Endothelial cell of umbilical vein (primary cell): ENCODE data around the gene UNC93B1. TPM values are rescaled to one million over a fixed set of nuclear protein-coding genes. Genes with fewer than 3 reads are reported as not detected.

Experiments used
- BruUV-seq: library from RNA; stranded (reverse); fragments of 400-500 nt; replicated peaks from 2 replicates; lab custom pipeline; 2021; lab: Mats Ljungman, UMichigan
- CTCF ChIA-PET: fragments of 300-600, 350-600 bp; sonication (Branson Sonifier 250); formaldehyde crosslinking; loops from one replicate; lab custom pipeline; 2021; ENCODE audit warnings: antibody characterized with exemption, inconsistent platforms; lab: Charles Lee
- POLR2A ChIA-PET: fragments of 300-600, 350-600 bp; sonication (Branson Sonifier 250); formaldehyde crosslinking; loops from one replicate; lab custom pipeline; 2021; ENCODE audit warnings: antibody characterized with exemption, inconsistent platforms; lab: Charles Lee
- DNase-seq: peaks from one replicate; pipeline ENCODE4 v3.0.0-alpha.2; 2011; ENCODE audit warnings: low read depth, low spot score
- FAIRE-seq: peaks from 2 replicates; lab custom pipeline; 2011; peaks lifted over from hg19 to GRCh38; lab: Jason Lieb, UNC
- H2AFZ ChIP-seq: 2 replicates; pipeline ENCODE4 v1.6.0; 2012; ENCODE audit warnings: low read depth, low read length, control low read depth, inconsistent platforms
- H3K27ac ChIP-seq: 2 replicates; pipeline ENCODE4 v1.5.1; 2011; ENCODE audit warnings: low read depth, mild to moderate bottlenecking, control low read depth, low read length, moderate library complexity; ENCODE audit not compliant: insufficient read depth
- H3K27me3 ChIP-seq, 2 experiments: 2 replicates each; pipeline versions ENCODE4 v1.6.0 to v1.6.1; 2011; ENCODE audit warnings: low read length in 2 of 2, mixed read lengths in 1 of 2; ENCODE audit not compliant: control insufficient read depth in 2 of 2, insufficient read depth in 2 of 2
- H3K36me3 ChIP-seq, 2 experiments: 2 replicates in 1 of 2; 3 replicates in 1 of 2; pipeline ENCODE4 v1.5.1; 2011; ENCODE audit warnings: low read length in 2 of 2, mild to moderate bottlenecking in 1 of 2, moderate library complexity in 1 of 2; ENCODE audit not compliant: control insufficient read depth in 2 of 2, insufficient read depth in 2 of 2; ENCODE audit errors: extremely low read depth in 1 of 2
- H3K4me1 ChIP-seq: 3 replicates; pipeline ENCODE4 v1.5.1; 2011; ENCODE audit warnings: mild to moderate bottlenecking, low read length; ENCODE audit not compliant: control insufficient read depth, insufficient read depth; ENCODE audit errors: extremely low read depth
- H3K4me2 ChIP-seq: 2 replicates; pipeline ENCODE4 v1.6.1; 2011; ENCODE audit warnings: low read length, control low read depth, mixed read lengths; ENCODE audit not compliant: insufficient read depth
- H3K4me3 ChIP-seq, 3 experiments: fragments of 200-600 bp in 1 of 3; sonication (generic), shearing (Covaris generic) in 1 of 3; replicated peaks in 1 of 3; 2 replicates each; pipeline ENCODE4 v1.5.1; 2011 to 2016; ENCODE audit warnings: control low read depth in 3 of 3, low read length in 3 of 3, mild to moderate bottlenecking in 2 of 3, inconsistent platforms in 1 of 3, low read depth in 1 of 3, moderate library complexity in 1 of 3; ENCODE audit not compliant: insufficient read depth in 1 of 3
- H3K79me2 ChIP-seq: 2 replicates; pipeline ENCODE4 v1.6.0; 2012; ENCODE audit warnings: low read length, inconsistent platforms; ENCODE audit not compliant: control insufficient read depth, insufficient read depth
- H3K9ac ChIP-seq: replicated peaks from 2 replicates; pipeline ENCODE3; 2011; ENCODE audit warnings: low read length, control low read depth; ENCODE audit not compliant: insufficient read depth; ENCODE audit errors: extremely low read depth
- H3K9me1 ChIP-seq: replicated peaks from 3 replicates; pipeline ENCODE4 v1.6.0; 2011; ENCODE audit warnings: mild to moderate bottlenecking, low read length; ENCODE audit not compliant: control insufficient read depth, insufficient read depth; ENCODE audit errors: extremely low read depth
- H3K9me3 ChIP-seq: replicated peaks from 2 replicates; pipeline ENCODE4 v1.5.1; 2012; ENCODE audit warnings: low read length, inconsistent platforms; ENCODE audit not compliant: control insufficient read depth, insufficient read depth
- H4K20me1 ChIP-seq: replicated peaks from 2 replicates; pipeline ENCODE3; 2011; ENCODE audit warnings: mild to moderate bottlenecking, low read length; ENCODE audit not compliant: control insufficient read depth, insufficient read depth; ENCODE audit errors: extremely low read depth
- CTCF ChIP-seq, 2 donors: IDR thresholded peaks; 1 replicate in 1 of 2; 2 replicates in 1 of 2; pipeline ENCODE4 v1.5.1; 2011; ENCODE audit warnings: low read length in 2 of 2, mild to moderate bottlenecking in 2 of 2, moderate library complexity in 2 of 2, control low read depth in 1 of 2, inconsistent platforms in 1 of 2, low read depth in 1 of 2; ENCODE audit not compliant: insufficient read depth in 1 of 2; ENCODE audit errors: extremely low read depth in 1 of 2
- EZH2 ChIP-seq: IDR thresholded peaks from 2 replicates; pipeline ENCODE4 v1.6.1; 2012; ENCODE audit warnings: borderline replicate concordance, low read depth, mild to moderate bottlenecking, moderate library complexity, low read length, inconsistent platforms; ENCODE audit not compliant: severe bottlenecking
- FOS ChIP-seq: IDR thresholded peaks from 2 replicates; pipeline ENCODE4 v1.6.1; 2011; ENCODE audit warnings: mild to moderate bottlenecking, low read length, moderate library complexity, borderline replicate concordance; ENCODE audit not compliant: insufficient read depth
- GATA2 ChIP-seq: IDR thresholded peaks from 2 replicates; pipeline ENCODE4 v1.7.0; 2011; ENCODE audit warnings: low read depth, mild to moderate bottlenecking, moderate library complexity, mixed read lengths, low read length; ENCODE audit not compliant: insufficient read length, insufficient read depth
- JUN ChIP-seq: IDR thresholded peaks from 2 replicates; pipeline ENCODE4 v1.6.1; 2011; ENCODE audit warnings: borderline replicate concordance, low read depth; ENCODE audit not compliant: insufficient read length, insufficient read depth
- MAX ChIP-seq: IDR thresholded peaks from 2 replicates; pipeline ENCODE4 v1.6.1; 2011; ENCODE audit not compliant: insufficient read depth, insufficient read length
- MYC ChIP-seq: IDR thresholded peaks from one replicate; pipeline ENCODE4 v1.6.1; 2011; ENCODE audit warnings: mild to moderate bottlenecking, low read depth, low read length
- POLR2A ChIP-seq: IDR thresholded peaks from 2 replicates; pipeline ENCODE4 v1.6.1; 2012; ENCODE audit warnings: low read depth, mild to moderate bottlenecking, control low read depth, low read length
- POLR2AphosphoS5 ChIP-seq: IDR thresholded peaks from 2 replicates; pipeline ENCODE4 v1.6.1; 2012; ENCODE audit warnings: low read depth, mild to moderate bottlenecking, control low read depth, low read length, moderate library complexity; ENCODE audit not compliant: insufficient read depth
- dilution Hi-C: fragments of 300-500 bp; cut with MboI; formaldehyde crosslinking; loops from one replicate; pipeline ENCODE4 v1.15.0; 2019; ENCODE audit warnings: low sequenced_read_pairs; ENCODE audit not compliant: extremely low pct_ligation_motif_present
- intact Hi-C: fragments of 100-400 bp; cut with micrococcal nuclease; formaldehyde crosslinking; loops from one replicate; pipeline ENCODE4 v1.10.0; 2022
- polyA plus RNA-seq, 4 experiments: library from polyadenylated mRNA; depleted of rRNA in 3 of 4; stranded (reverse) in 3 of 4; unstranded in 1 of 4; fragments of >200 nt; gene quantifications; 2 replicates each; pipeline versions ENCODE4 v1.2.1 to v1.2.3, GENCODE V29; 2011 to 2012; ENCODE audit warnings: missing spikeins in 1 of 4
- total RNA-seq: library from RNA; stranded (reverse); gene quantifications from 2 replicates; pipeline ENCODE4 v1.2.3, GENCODE V29; 2021

Gene UNC93B1
- total and polyA plus RNA-seq, 2 donors (not counting 3 experiments of a cell fraction or from before 2014, with no cell fraction given): 10.6 to 18.9 TPM

- no peak for FAIRE-seq
- Histone ChIP-seq H3K27ac (no peak overlapping the region), H3K79me2 (no peaks in the 10 kb centered on the region), H2AFZ (no peak overlapping the region), H3K36me3 (peaks cover 4 to 45% of the 10 kb centered on the region in 2 experiments), H3K4me3 (no peak overlapping the region), H3K27me3 (no peaks in the 10 kb centered on the region), H3K9me1 (no peaks in the 10 kb centered on the region), H3K9me3 (no peaks in the 10 kb centered on the region), H3K4me1 (no peaks in the 10 kb centered on the region), H3K9ac (no peak overlapping the region), H3K4me2 (no peak overlapping the region), H4K20me1 (no peaks in the 10 kb centered on the region)
- dilution Hi-C loops (no loop called here), intact Hi-C loops (no loop called here)
- no peak for TF ChIP-seq JUN
- TF ChIP-seq POLR2AphosphoS5: no peak
- TF ChIP-seq POLR2A: no peak
- no peak for TF ChIP-seq MYC
- TF ChIP-seq MAX: no peak
- TF ChIP-seq FOS: no peak
- no peak for TF ChIP-seq EZH2
- no peak for TF ChIP-seq GATA2
- no peak for TF ChIP-seq CTCF (IDR thresholded peaks at IDR 0.05; ENCODE audit: extremely low read depth in 1 of 2, insufficient read depth in 1 of 2, low read depth in 1 of 2, low read length in 2 of 2)
- POLR2A ChIA-PET: no interaction called here
- CTCF ChIA-PET: no interaction called here
- DNase-seq: no peak
- TSS peak; percentile 31 for BruUV-seq
These were observed 45.8 kb upstream of the UNC93B1 start for GRCh38 chr11:68049509-68050370.
